CD14-positive monocyte (primary cell): Measurements from ENCODE around the gene DTNBP1. TPM values are rescaled to one million over a fixed set of nuclear protein-coding genes. Genes with fewer than 3 reads are reported as not detected.
A peak's percentile ranks its signal among the peaks of the same experiment; 100 is the strongest.

Source experiments
- DNase-seq, 3 donors: peaks; one replicate each; pipeline ENCODE4 v3.0.0-alpha.2; 2011 to 2022
- H2AFZ ChIP-seq: 2 replicates; pipeline ENCODE4 v1.6.0; 2012; ENCODE audit warnings: mild to moderate bottlenecking, low read depth, low read length, inconsistent platforms; ENCODE audit not compliant: insufficient read depth, poor library complexity, severe bottlenecking
- H3K27ac ChIP-seq, 2 donors: 1 replicate in 1 of 2; 2 replicates in 1 of 2; pipeline ENCODE4 v1.5.1; 2012 to 2013; ENCODE audit warnings: low read length in 2 of 2, control low read depth in 1 of 2, inconsistent platforms in 1 of 2, low read depth in 1 of 2, mild to moderate bottlenecking in 1 of 2
- H3K27me3 ChIP-seq, 2 donors: one replicate each; pipeline versions ENCODE4 v1.6.0 to v1.6.1; 2011 to 2013; ENCODE audit warnings: low read length in 2 of 2; ENCODE audit not compliant: control insufficient read depth in 2 of 2, insufficient read depth in 2 of 2
- H3K36me3 ChIP-seq, 2 donors: replicated peaks in 1 of 2; 1 replicate in 1 of 2; 2 replicates in 1 of 2; pipeline versions ENCODE4 v1.5.1 to v1.6.1; 2012 to 2013; ENCODE audit warnings: low read length in 2 of 2, control low read depth in 1 of 2, inconsistent platforms in 1 of 2, mild to moderate bottlenecking in 1 of 2; ENCODE audit not compliant: insufficient read depth in 2 of 2, control insufficient read depth in 1 of 2
- H3K4me1 ChIP-seq, 2 donors: 1 replicate in 1 of 2; 2 replicates in 1 of 2; pipeline versions ENCODE4 v1.5.1 to v1.6.1; 2012 to 2013; ENCODE audit warnings: low read length in 2 of 2, control low read depth in 1 of 2, inconsistent platforms in 1 of 2, mild to moderate bottlenecking in 1 of 2, moderate library complexity in 1 of 2; ENCODE audit not compliant: insufficient read depth in 2 of 2, control insufficient read depth in 1 of 2
- H3K4me2 ChIP-seq: replicated peaks from 2 replicates; pipeline ENCODE3; 2012; ENCODE audit warnings: low read length, moderate library complexity, mild to moderate bottlenecking; ENCODE audit not compliant: poor library complexity, severe bottlenecking; ENCODE audit errors: extremely low read depth
- H3K4me3 ChIP-seq, 3 experiments: fragments of 200-600 bp in 1 of 3; sonication (generic) in 1 of 3; replicated peaks in 1 of 3; 1 replicate in 2 of 3; 2 replicates in 1 of 3; pipeline ENCODE4 v1.5.1; 2011 to 2013; ENCODE audit warnings: low read length in 3 of 3, mild to moderate bottlenecking in 3 of 3, control low read depth in 2 of 3, low read depth in 2 of 3, inconsistent platforms in 1 of 3, moderate library complexity in 1 of 3
- H3K79me2 ChIP-seq: 2 replicates; pipeline ENCODE4 v1.6.0; 2012; ENCODE audit warnings: mild to moderate bottlenecking, control low read depth, inconsistent platforms, low read length, moderate library complexity; ENCODE audit not compliant: insufficient read depth
- H3K9ac ChIP-seq: 2 replicates; pipeline ENCODE4 v1.6.0; 2017; ENCODE audit warnings: low read length, mild to moderate bottlenecking; ENCODE audit not compliant: insufficient read depth, poor library complexity, severe bottlenecking
- H3K9me3 ChIP-seq, 2 donors: replicated peaks in 1 of 2; 1 replicate in 1 of 2; 2 replicates in 1 of 2; pipeline versions ENCODE4 v1.5.1 to v1.6.1; 2012 to 2013; ENCODE audit warnings: low read length in 2 of 2, control low read depth in 1 of 2; ENCODE audit not compliant: control insufficient read depth in 1 of 2, insufficient read depth in 1 of 2
- H4K20me1 ChIP-seq: 2 replicates; pipeline ENCODE4 v1.6.0; 2012; ENCODE audit warnings: mild to moderate bottlenecking, low read length, control low read depth, moderate library complexity; ENCODE audit not compliant: insufficient read depth
- H3K27ac Mint-ChIP-seq, 7 donors: one replicate each; pipeline ENCODE4 v1.8.0; 2020; ENCODE audit warnings: mild to moderate bottlenecking in 7 of 7, mixed read lengths in 7 of 7, moderate library complexity in 6 of 7, inconsistent platforms in 2 of 7
- H3K27me3 Mint-ChIP-seq, 3 donors: one replicate each; pipeline ENCODE4 v1.8.0; 2021 to 2022; ENCODE audit warnings: low read depth in 3 of 3, mild to moderate bottlenecking in 3 of 3, mixed read lengths in 3 of 3, moderate library complexity in 3 of 3, inconsistent platforms in 1 of 3
- H3K36me3 Mint-ChIP-seq, 2 donors: one replicate each; pipeline ENCODE4 v1.8.0; 2020; ENCODE audit warnings: mixed read lengths in 2 of 2, inconsistent platforms in 1 of 2, mild to moderate bottlenecking in 1 of 2
- H3K4me1 Mint-ChIP-seq: one replicate; pipeline ENCODE4 v1.8.0; 2020; ENCODE audit warnings: mild to moderate bottlenecking, mixed read lengths
- H3K4me3 Mint-ChIP-seq, 2 donors: one replicate each; pipeline ENCODE4 v1.8.0; 2020; ENCODE audit warnings: mild to moderate bottlenecking in 2 of 2, mixed read lengths in 2 of 2, moderate library complexity in 1 of 2
- H3K9me3 Mint-ChIP-seq, 7 donors: one replicate each; pipeline ENCODE4 v1.8.0; 2020 to 2022; ENCODE audit warnings: mixed read lengths in 7 of 7, mild to moderate bottlenecking in 6 of 7, moderate library complexity in 6 of 7, inconsistent platforms in 2 of 7
- WGBS: methylation state at CpG from one replicate; pipeline ENCODE4 v1.1.5; 2013; ENCODE audit warnings: missing lambda C conversion rate; ENCODE audit not compliant: insufficient coverage; 5-methylcytosine and 5-hydroxymethylcytosine counted together
- intact Hi-C, 2 donors: fragments of 100-400 bp; cut with micrococcal nuclease; formaldehyde crosslinking; loops; one replicate each; pipeline versions ENCODE4 v1.15.0 to v1.15.1; 2023
- polyA plus RNA-seq, 3 donors: library from polyadenylated mRNA; depleted of rRNA in 1 of 3; unstranded in 2 of 3; stranded (reverse) in 1 of 3; fragments of 300-500 nt in 2 of 3; fragments of >200 nt in 1 of 3; fragmentation: Illumina TruSeq in 2 of 3; gene quantifications; 1 replicate in 2 of 3; 2 replicates in 1 of 3; pipeline ENCODE4 v1.2.3, GENCODE V29; 2012 to 2021
- TF ChIP-seq, protein P1 (sequence below): fragments of 200-600 bp; IDR thresholded peaks from one replicate; pipeline ENCODE4 v1.8.0; 2022; ENCODE audit warnings: antibody characterized with exemption, mild to moderate bottlenecking

Gene DTNBP1
- polyA plus RNA-seq, 3 donors: 19.7 to 26.9 (median 20.5) TPM

DNA sequence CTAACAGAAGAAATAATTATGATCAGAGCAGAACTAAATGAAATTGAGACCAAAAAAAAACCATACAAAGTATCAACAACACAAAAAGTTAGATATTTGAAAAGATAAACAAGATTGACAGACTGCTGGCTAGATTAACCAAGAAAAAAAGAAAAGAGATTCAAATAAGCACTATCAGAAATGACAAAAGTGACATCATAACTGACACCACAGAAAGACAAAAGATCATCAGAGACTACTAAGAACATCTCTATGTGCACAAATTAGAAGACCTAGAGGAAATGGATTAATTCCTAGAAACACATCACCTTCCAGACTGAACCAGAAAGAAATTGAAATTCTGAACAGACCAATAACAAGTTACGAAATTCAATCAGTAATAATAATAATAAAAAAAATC is 17.9 kb downstream of the DTNBP1 start:
- peaks cover 25% of the 10 kb centered on the region for H4K20me1 ChIP-seq
- no peak overlapping the region for H3K4me3 Mint-ChIP-seq

DNA sequence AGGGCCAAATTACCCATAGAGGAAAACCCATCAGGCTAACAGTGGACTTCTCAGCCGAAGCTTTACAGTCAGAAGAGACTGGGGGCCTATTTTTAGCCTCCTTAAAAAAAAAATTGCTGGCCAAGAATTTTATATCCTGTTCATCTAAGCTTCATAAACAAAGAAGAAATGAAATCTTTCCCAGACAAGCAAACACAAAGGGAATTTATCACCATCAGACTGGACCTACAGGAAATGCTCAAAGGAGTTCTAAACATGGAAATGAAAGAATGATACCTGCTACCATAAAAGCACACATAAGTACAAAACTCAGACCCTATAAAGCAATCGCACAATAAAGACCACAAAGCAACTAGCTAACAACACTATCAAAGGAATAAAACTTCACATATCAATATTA is 19.3 kb downstream of the DTNBP1 start:
- intact Hi-C loops: no loop called here
- H3K4me1 ChIP-seq: no peaks in the 10 kb centered on the region
- DNase-seq: no peak
- Mint-ChIP-seq H3K4me1 (peaks cover 6% of the 10 kb centered on the region), H3K4me3 (no peak overlapping the region), H3K27ac (peak overlapping the region in 1 of 7 donors; percentile 10), H3K9me3 (peaks cover 15 to 28% (median 23%) of the 10 kb centered on the region in 7 donors), H3K27me3 (peaks cover 0 to 2% (median 0%) of the 10 kb centered on the region in 3 donors), H3K36me3 (peaks cover 75 to 80% of the 10 kb centered on the region in 2 donors)
- TF ChIP-seq, protein P1, sequence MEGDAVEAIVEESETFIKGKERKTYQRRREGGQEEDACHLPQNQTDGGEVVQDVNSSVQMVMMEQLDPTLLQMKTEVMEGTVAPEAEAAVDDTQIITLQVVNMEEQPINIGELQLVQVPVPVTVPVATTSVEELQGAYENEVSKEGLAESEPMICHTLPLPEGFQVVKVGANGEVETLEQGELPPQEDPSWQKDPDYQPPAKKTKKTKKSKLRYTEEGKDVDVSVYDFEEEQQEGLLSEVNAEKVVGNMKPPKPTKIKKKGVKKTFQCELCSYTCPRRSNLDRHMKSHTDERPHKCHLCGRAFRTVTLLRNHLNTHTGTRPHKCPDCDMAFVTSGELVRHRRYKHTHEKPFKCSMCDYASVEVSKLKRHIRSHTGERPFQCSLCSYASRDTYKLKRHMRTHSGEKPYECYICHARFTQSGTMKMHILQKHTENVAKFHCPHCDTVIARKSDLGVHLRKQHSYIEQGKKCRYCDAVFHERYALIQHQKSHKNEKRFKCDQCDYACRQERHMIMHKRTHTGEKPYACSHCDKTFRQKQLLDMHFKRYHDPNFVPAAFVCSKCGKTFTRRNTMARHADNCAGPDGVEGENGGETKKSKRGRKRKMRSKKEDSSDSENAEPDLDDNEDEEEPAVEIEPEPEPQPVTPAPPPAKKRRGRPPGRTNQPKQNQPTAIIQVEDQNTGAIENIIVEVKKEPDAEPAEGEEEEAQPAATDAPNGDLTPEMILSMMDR: no peak
- H3K79me2 ChIP-seq: peaks cover 53% of the 10 kb centered on the region
- no peak overlapping the region for H3K27ac ChIP-seq
- H3K36me3 ChIP-seq: peaks cover 0 to 67% of the 10 kb centered on the region in 2 donors
- H3K27me3 ChIP-seq: no peaks in the 10 kb centered on the region
- no peak overlapping the region for H3K9ac ChIP-seq
- H2AFZ ChIP-seq: no peak overlapping the region
- peaks cover 5 to 14% of the 10 kb centered on the region in 2 donors for H3K9me3 ChIP-seq
- H4K20me1 ChIP-seq: peaks cover 25% of the 10 kb centered on the region
- no peak overlapping the region for H3K4me3 ChIP-seq
- no peak overlapping the region for H3K4me2 ChIP-seq
- WGBS: no CpG with 5 or more reads among the region's 2 CpGs

More for the DNA sequence above, 17.9 kb downstream of the DTNBP1 start:
- DNase-seq: no peak
- no peak overlapping the region for H3K9ac ChIP-seq
- Mint-ChIP-seq H3K9me3 (peaks cover 15 to 30% (median 22%) of the 10 kb centered on the region in 7 donors), H3K36me3 (peaks cover 79 to 83% of the 10 kb centered on the region in 2 donors), H3K4me1 (peaks cover 6% of the 10 kb centered on the region), H3K27me3 (peaks cover 0 to 2% (median 0%) of the 10 kb centered on the region in 3 donors), H3K27ac (no peak overlapping the region)
- H3K9me3 ChIP-seq: peaks cover 5 to 14% of the 10 kb centered on the region in 2 donors
- WGBS: no CpG with 5 or more reads among the region's 1 CpG
- H3K27me3 ChIP-seq: no peaks in the 10 kb centered on the region
- intact Hi-C loops: no loop called here
- H3K36me3 ChIP-seq: peaks cover 3 to 70% of the 10 kb centered on the region in 2 donors
- no peak overlapping the region for H3K4me2 ChIP-seq
- H2AFZ ChIP-seq: no peak overlapping the region
- H3K79me2 ChIP-seq: peaks cover 53% of the 10 kb centered on the region
- TF ChIP-seq, protein P1: no peak
- no peaks in the 10 kb centered on the region for H3K4me1 ChIP-seq
- no peak overlapping the region for H3K27ac ChIP-seq
- H3K4me3 ChIP-seq: no peak overlapping the region
